ENCODE measurements around the gene RNF180.

- no peak for TF ChIP-seq CTCF (IDR thresholded peaks at IDR 0.05; ENCODE audit: borderline replicate concordance, extremely low read depth, low read length, poor library complexity, severe bottlenecking)
- TF ChIP-seq EZH2 (IDR thresholded peaks at IDR 0.05; ENCODE audit: borderline replicate concordance, low read depth, low read length, severe bottlenecking), result no peak
Measured at GRCh38 chr5:64188776-64189175, 23.1 kb downstream of the RNF180 start.
